Fibroblast of mammary gland (primary cell): ENCODE data around the gene GDF7.

Experiments used
- DNase-seq: peaks from one replicate; pipeline ENCODE4 v3.0.0-alpha.2; 2010; ENCODE audit warnings: low read depth
- H3K4me3 ChIP-seq: 2 replicates; pipeline ENCODE4 v1.5.1; 2011; ENCODE audit warnings: low read depth, mild to moderate bottlenecking, low read length, moderate library complexity; ENCODE audit not compliant: control insufficient read depth
- TF ChIP-seq, protein P1 (sequence below): conservative IDR thresholded peaks from 2 replicates; pipeline ENCODE4 v1.5.1; 2011; ENCODE audit warnings: low read depth, low read length, inconsistent platforms; ENCODE audit not compliant: control insufficient read depth, insufficient read depth

The GDF7 gene

DNA sequence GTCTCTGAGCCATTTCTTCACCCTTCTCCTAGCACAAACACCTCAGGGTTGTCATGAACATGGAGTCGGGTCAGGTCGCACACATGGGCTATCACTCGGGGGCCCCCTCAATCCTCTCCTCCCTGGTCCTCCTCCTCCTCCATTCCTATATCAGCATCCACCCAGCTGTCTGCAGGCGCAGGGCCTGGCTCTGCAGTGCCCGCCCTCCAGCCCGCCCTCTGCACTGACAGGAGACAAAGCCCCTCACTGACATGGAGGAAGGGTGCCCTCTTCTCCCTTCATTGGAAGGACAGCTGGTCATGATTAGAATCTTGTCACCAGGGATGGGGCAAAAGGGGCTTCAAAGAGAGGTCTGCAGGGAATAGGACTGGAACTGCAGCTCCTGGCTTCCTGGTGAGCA lies 37.8 kb upstream of the GDF7 start:
- no peak overlapping the region for H3K4me3 ChIP-seq
- TF ChIP-seq, protein P1, sequence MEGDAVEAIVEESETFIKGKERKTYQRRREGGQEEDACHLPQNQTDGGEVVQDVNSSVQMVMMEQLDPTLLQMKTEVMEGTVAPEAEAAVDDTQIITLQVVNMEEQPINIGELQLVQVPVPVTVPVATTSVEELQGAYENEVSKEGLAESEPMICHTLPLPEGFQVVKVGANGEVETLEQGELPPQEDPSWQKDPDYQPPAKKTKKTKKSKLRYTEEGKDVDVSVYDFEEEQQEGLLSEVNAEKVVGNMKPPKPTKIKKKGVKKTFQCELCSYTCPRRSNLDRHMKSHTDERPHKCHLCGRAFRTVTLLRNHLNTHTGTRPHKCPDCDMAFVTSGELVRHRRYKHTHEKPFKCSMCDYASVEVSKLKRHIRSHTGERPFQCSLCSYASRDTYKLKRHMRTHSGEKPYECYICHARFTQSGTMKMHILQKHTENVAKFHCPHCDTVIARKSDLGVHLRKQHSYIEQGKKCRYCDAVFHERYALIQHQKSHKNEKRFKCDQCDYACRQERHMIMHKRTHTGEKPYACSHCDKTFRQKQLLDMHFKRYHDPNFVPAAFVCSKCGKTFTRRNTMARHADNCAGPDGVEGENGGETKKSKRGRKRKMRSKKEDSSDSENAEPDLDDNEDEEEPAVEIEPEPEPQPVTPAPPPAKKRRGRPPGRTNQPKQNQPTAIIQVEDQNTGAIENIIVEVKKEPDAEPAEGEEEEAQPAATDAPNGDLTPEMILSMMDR: no peak
- DNase-seq: no peak

DNA sequence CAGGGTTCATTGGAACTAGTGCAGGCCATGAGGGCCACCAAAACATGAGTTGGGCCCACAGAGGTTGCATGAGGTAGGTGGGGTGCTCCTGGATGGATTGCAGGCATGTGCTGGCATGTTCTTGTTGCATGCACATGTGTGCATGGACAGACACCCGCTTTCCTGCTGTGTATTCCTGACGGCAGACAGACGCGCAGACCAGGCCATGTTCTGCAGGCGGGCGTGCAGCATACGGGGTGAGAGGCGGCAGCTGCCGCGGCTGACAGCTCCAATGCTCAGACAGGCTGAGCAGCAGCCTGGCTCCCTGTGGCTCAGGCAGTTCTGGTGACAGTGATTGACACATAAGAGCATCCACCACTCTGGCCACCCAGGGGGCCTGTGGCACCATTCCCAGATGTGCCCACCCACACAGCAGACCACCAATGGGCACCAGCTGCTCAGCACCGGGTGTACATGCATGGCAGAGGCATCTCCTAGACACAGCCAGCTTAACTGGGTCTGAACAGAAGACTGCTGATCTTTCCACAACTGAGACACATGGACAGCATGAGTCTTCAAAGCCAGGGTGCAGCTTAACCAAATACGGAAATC lies 37.3 kb upstream of the GDF7 start:
- DNase-seq: no peak
- no peak overlapping the region for H3K4me3 ChIP-seq
- TF ChIP-seq, protein P1: no peak

DNA sequence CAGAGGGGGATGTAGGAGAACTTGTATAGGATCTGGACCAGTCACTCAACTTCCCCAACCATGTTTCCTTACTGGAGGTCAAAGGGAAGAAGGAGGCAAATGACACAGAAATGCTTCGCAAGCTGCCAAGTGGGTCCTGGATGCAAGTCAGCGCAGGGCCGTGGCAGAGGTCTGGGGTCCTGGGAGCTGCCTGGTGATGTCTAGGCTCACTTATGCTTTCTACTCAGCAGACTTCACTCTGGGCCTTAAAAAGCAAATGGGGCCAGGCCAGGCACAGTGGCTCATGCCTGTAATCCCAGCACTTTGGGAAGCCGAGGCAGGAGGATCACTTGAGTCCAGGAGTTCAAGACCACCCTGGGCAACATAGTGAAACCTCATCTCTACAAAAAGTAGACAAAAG lies 36.0 kb upstream of the GDF7 start:
- H3K4me3 ChIP-seq: no peak overlapping the region
- no peak for DNase-seq
- TF ChIP-seq, protein P1: no peak

DNA sequence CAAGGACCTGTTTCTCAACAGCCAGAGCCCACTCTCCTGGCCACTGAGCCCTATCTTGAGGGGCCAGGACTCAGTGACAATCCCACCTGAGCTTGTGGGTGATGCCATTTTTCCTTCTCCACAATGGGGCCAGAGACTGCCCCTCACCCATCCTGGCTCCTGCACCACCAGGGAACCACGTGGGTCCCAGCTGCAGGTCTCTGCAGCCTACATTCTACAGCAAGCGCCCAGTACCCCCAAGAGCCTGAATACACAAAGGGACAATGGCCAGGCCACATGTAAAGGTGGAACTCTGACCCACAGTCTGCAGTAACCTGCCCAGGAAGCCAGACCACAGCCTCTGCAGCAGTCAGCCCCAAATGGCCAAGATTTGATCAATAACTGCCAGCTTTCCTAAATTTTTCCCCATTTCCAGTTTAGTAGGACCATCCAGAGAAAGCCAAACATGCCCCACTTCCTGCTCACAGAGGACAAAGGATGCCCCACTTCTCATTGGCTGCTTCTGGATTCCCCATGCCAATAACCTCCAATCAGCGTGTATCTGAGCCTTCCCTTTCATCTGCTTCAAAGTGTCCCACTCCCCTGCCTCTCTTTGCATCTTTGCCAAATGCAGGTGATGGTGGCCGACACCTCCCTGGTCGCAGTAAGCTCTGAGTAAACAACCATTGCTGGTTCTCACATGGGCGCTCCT lies 35.2 kb upstream of the GDF7 start:
- TF ChIP-seq, protein P1: no peak

DNA sequence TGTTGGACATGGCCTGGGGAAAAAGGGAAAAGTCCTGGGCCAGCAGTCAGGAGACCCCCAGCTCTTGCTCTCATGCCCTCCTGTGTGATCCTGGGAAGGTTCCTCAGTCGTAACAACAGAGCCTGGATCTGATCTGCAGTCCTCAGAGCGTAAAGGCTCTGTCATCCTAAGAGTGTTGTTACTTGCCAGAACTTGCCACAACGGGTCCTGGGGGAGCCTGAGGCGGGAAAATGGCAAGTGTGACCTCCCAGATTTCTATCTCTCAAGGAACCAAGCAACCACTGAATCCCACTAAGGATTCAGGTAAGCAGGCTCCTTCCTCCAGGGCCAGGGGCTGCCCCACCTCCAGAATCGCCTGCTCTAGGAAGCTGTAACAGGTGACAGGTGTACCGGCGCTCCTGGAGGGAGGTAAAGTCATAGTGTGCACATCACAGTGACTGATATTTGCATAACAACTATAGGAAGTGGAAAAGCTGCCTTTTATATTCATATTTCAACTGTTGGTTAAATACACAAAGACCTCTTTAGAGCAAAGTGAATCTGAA lies 34.4 kb upstream of the GDF7 start:
- DNase-seq: no peak
- no peak overlapping the region for H3K4me3 ChIP-seq
- TF ChIP-seq, protein P1: no peak

More for the DNA sequence above, 35.2 kb upstream of the GDF7 start:
- no peak for DNase-seq
- no peak overlapping the region for H3K4me3 ChIP-seq

DNA sequence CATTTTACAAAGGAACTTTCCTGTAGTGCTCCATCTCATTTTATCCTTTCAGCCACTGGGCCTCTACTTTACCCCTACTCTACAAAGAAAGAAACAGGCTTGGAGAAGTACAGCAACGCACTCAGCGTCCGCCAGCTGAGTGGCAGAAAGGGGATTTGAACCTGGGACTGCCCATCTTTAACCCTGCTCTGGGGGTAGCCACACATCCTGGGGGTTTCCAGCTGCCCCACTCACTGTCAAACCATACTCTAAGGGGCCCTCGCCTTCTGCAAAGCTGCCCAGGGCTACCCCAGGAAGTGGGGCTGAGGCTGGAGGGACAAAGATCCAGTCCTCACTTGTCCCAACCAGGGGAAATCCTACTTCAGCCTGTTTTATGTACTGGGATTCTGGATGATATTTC lies 33.9 kb upstream of the GDF7 start:
- no peak for DNase-seq
- TF ChIP-seq, protein P1: no peak
- H3K4me3 ChIP-seq: no peak overlapping the region
